GM18505 (cell line): ENCODE results near the gene AFP.

ENCODE experiments used
- ATAC-seq: cut with Tn5 transposase; IDR thresholded peaks from one replicate; pipeline ENCODE4 v1.9.1; 2021; ENCODE audit not compliant: unreplicated experiment
- POLR2A ChIP-seq: IDR thresholded peaks from 4 replicates; pipeline ENCODE4 v1.6.1; 2011; ENCODE audit warnings: borderline replicate concordance; ENCODE audit not compliant: insufficient read depth, insufficient read length; ENCODE audit errors: extremely low read depth

AFP gene

GRCh38 chr4:73452953-73453700, 17.1 kb downstream of the AFP start:
- no peak for TF ChIP-seq POLR2A
- ATAC-seq: no peak

GRCh38 chr4:73453701-73454005, 17.6 kb downstream of the AFP start:
- no peak for TF ChIP-seq POLR2A
- ATAC-seq: no peak

- no peak for ATAC-seq
- TF ChIP-seq POLR2A: no peak
Measured at GRCh38 chr4:73454920-73455319, 18.9 kb downstream of the AFP start.

- TF ChIP-seq POLR2A: no peak
- no peak for ATAC-seq
Measured at GRCh38 chr4:73456177-73457022, 20.4 kb downstream of the AFP start.

- TF ChIP-seq POLR2A: no peak
- no peak for ATAC-seq
Measured at GRCh38 chr4:73458184-73459047, 22.4 kb downstream of the AFP start.

GRCh38 chr4:73459048-73459421, 23.0 kb downstream of the AFP start:
- ATAC-seq: no peak
- no peak for TF ChIP-seq POLR2A

- no peak for ATAC-seq
- no peak for TF ChIP-seq POLR2A
Measured at GRCh38 chr4:73460913-73461522, 25.0 kb downstream of the AFP start.

GRCh38 chr4:73468170-73468569, 32.1 kb downstream of the AFP start:
- ATAC-seq: no peak
- no peak for TF ChIP-seq POLR2A

GRCh38 chr4:73470728-73471127, 34.7 kb downstream of the AFP start:
- no peak for TF ChIP-seq POLR2A
- no peak for ATAC-seq

- ATAC-seq: no peak
- TF ChIP-seq POLR2A: no peak
Measured at GRCh38 chr4:73477176-73477575, 41.2 kb downstream of the AFP start.

- no peak for TF ChIP-seq POLR2A
- ATAC-seq: no peak
Measured at GRCh38 chr4:73479323-73479722, 43.3 kb downstream of the AFP start.

- no peak for TF ChIP-seq POLR2A
- ATAC-seq: no peak
Measured at GRCh38 chr4:73481358-73481757, 45.3 kb downstream of the AFP start, which contains the start of gene AFM. AFM (plus strand) TSS chr4:73481745; CDS start chr4:73481776, 31 bp downstream.

GRCh38 chr4:73485085-73485484, 49.1 kb downstream of the AFP start:
- no peak for TF ChIP-seq POLR2A
- ATAC-seq: no peak
